Stimulated activated CD4-positive, alpha-beta T cell treated with anti-CD3 and anti-CD28 coated beads, Interleukin-12 subunit alpha, Interleukin-12 subunit beta, amount 100 ng/mL, for 48 hours (primary cell): ENCODE results near the gene AGPAT4.

Source experiments
- DNase-seq, 3 donors: peaks; one replicate each; pipeline ENCODE4 v3.0.0-alpha.2; 2020; ENCODE audit warnings: low read depth in 2 of 3, low spot score in 1 of 3

Gene AGPAT4

DNA sequence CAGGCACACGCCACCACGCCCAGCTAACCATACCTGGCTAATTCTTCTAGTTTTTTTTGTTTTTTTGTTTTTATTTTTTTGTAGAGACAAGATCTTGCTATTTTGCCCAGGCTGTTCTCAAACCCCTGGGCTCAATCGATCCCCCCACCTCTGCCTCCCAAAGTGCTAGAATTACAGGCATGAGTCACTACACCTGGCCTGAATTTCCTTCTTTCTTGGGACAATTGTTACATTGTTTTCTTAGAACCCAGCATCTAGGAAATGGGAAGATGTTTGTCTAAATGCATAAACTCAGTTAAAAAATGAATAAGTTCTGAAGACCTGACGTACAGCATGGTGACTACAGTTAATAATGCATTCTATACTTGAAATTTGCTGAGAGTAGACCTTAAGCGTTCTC lies 10.8 kb upstream of the AGPAT4 start:
- DNase-seq = no peak

- no peak for DNase-seq
Measured at GRCh38 chr6:161281092-161281491, 7.2 kb upstream of the AGPAT4 start.

DNA sequence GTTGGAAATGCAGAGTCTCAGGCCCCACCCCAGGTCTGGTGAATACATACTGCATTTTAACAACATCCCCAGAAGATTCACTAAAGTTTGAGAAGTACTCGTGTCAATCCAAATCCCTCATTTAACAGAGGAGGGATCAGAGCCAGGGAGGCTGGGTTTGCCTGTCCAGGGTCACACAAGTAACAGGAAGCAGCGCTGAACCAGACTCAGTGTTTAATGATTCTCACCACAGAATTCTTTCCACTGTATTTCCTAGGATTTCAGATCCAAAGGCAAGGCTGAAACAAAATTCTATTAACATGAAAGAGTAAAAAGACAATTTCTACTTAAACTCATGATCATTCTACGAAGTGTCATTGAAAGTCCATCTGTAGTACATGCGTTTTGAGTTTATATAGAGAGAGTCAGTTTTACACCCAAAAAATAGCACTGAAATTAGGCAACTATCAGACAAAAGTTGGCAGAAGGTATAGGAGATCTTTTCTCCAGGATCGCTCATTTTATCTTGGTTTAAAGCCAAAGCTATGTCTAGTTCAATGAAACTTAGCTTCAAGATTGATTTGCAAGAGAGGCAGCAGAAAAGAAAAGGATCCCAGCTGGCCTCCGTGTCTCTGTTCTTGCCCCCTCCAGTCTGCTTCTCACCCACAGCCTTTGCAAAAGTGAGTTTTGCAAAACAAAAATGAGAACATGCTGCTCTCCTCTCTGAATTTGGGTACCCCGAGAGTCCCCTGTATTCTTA lies 6.0 kb upstream of the AGPAT4 start:
- DNase-seq = no peak

GRCh38 chr6:161276605-161277155 lies 2.8 kb upstream of the AGPAT4 start:
- DNase-seq = no peak

GRCh38 chr6:161274898-161275297 lies 1.0 kb upstream of the AGPAT4 start:
- no peak for DNase-seq

DNA sequence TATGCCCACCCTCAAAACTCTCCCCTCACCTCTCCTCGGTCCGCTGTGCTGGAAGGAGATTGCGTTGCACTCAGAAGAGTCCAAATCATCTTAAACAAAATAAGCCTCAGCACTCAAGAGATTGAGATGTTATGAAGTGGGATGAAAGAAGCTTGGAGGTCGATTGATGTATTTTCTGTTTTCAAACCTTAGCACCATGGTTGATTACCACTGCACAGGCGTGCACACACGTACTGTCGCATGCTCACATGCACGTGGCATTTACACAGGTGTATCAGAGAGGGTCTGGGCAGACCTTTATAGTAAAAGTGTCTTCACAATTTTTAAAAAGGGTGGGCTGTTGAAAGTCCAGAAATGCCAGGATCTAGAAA lies 612 bp upstream of the AGPAT4 start:
- no peak for DNase-seq

DNA sequence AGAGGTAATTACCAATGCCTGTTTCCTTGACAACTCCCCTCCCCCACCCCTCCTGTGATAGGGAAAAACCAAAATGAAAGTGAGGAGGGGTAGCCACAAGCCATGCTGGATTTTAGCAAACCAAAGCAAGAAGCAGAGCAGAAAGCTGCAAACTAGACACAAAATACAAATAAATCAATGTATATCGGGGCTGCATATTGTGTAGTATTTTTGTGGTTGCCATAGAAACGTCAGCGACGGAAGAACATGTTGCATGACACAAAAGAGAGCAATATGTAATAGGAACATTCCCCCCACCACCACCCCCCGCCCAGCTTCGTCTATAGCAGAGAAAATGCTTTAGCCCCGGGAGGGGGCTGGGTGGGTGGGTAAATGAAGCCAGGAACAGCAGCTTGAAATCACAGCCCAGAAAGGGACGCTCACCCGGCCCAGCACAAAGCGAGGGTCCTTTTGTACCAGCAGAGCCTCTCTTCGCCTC lies 548 bp downstream of the AGPAT4 start:
- peak in 1 of 3 donors; percentile 8 for DNase-seq

DNA sequence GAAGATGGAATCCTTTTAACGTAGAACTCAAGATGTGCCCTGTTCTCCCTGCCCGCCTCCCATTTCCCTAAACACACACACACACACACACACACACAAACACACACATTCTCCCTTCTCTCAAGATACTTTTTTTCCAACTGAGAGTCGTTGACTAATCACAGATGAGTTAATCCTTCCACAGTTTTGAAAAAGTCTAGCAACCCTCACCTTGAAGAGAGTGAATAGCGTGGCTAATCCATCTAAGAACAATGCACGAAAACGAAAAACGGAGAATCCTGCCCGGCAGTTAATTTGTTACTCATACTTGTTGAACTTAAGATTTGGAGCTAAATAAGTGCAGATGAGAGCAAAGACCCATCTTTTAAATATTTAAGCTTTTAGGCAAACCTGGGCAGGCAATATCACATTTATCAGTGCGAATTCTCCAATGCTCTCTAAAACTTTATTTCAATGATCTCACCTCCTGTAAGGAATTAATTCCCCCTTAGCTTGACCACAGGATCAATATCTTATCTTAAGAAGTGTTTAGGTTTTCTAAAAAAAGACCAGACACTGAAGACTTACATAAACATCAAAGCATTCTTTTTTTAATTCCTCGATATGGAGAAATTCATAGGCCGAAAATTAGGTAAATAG lies 1.1 kb downstream of the AGPAT4 start:
- no peak for DNase-seq

GRCh38 chr6:161271343-161272030 lies 2.4 kb downstream of the AGPAT4 start:
- DNase-seq = no peak

- no peak for DNase-seq
Measured at GRCh38 chr6:161270116-161270515, 3.7 kb downstream of the AGPAT4 start.

- DNase-seq = no peak
Measured at GRCh38 chr6:161269310-161269709, 4.6 kb downstream of the AGPAT4 start.

GRCh38 chr6:161268531-161269210 lies 5.2 kb downstream of the AGPAT4 start:
- DNase-seq = no peak

GRCh38 chr6:161266513-161267230 lies 7.2 kb downstream of the AGPAT4 start:
- no peak for DNase-seq

GRCh38 chr6:161265975-161266374 lies 7.9 kb downstream of the AGPAT4 start:
- DNase-seq = no peak

- DNase-seq = no peak
Measured at GRCh38 chr6:161265554-161265953, 8.3 kb downstream of the AGPAT4 start.

DNA sequence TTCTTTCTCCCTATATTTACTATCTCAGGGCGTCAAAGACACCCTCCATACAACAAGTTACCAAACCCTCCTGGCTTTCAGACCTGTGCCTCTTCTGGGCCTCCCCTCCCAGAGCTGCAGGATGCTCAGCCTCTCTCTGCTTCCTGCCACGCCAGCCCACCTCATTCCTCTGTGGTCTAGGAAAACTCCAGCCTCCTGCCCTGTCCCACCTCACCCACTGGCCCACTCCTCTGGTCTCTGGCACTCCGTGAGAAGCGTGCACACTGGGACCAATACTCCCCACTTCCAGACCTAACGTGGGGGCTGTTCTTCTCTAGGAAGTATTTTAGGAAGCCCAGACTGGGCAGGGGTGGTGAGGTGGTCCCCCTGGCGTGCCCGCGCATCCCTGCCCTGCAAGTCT lies 9.7 kb downstream of the AGPAT4 start:
- DNase-seq = no peak

- DNase-seq = no peak
Measured at GRCh38 chr6:161261816-161262215, 12.0 kb downstream of the AGPAT4 start.

- DNase-seq = no peak
Measured at GRCh38 chr6:161261325-161261724, 12.5 kb downstream of the AGPAT4 start.

GRCh38 chr6:161259302-161259701 lies 14.6 kb downstream of the AGPAT4 start:
- DNase-seq = no peak

GRCh38 chr6:161257793-161258457 lies 15.9 kb downstream of the AGPAT4 start:
- no peak for DNase-seq
